ENCODE results near the gene FBXW5. TPM values are rescaled to one million over a fixed set of nuclear protein-coding genes. Genes with fewer than 3 reads are reported as not detected.

FBXW5 gene
- total and polyA plus RNA-seq, 9 of the 15 experiments (the other 6 are each of a cell fraction or from before 2014, with no cell fraction given) = 0.21 to 128 (median 37.0) TPM

GRCh38 chr9:136926749-136927148 is 17.8 kb downstream of the FBXW5 start:
- intact Hi-C loops (cut with micrococcal nuclease) = no loop called here
- in situ Hi-C loops (cut with MboI) = no loop called here
- Histone ChIP-seq H4K20me1 (replicated peaks; ENCODE audit: control insufficient read depth, insufficient read depth, low read length) (peaks cover 4% of the 10 kb centered on the region; the same call in 1 of the 2 replicates), H3K79me2 (ENCODE audit: control insufficient read depth, insufficient read depth, low read length) (no peaks in the 10 kb centered on the region), H3K4me2 (ENCODE audit: insufficient read depth, low read length) (no peak overlapping the region), H3K4me3 (no peak overlapping the region), H3K27ac (ENCODE audit: extremely low read depth, low read depth, low read length) (no peak overlapping the region), H3K27me3 (ENCODE audit: control insufficient read depth in 2 of 2, insufficient read depth in 2 of 2, low read length in 2 of 2) (no peaks in the 10 kb centered on the region), H3K9me3 (replicated peaks; ENCODE audit: control insufficient read depth, insufficient read depth, low read depth, low read length) (no peaks in the 10 kb centered on the region), H3K4me1 (replicated peaks in 1 of 2; ENCODE audit: control insufficient read depth in 2 of 2, insufficient read depth in 2 of 2, low read length in 2 of 2) (peaks cover 10 to 38% of the 10 kb centered on the region in 2 experiments; a peak in 4 of 5 replicates), H3K9ac (ENCODE audit: insufficient read depth in 1 of 2, low read depth in 2 of 2, low read length in 2 of 2) (0 out of 4 replicates have a peak overlapping the region, but pooled peaks of 1 of the 2 experiments have one; percentile 37), H3K9me1 (ENCODE audit: control insufficient read depth, insufficient read depth, low read length) (no peaks in the 10 kb centered on the region), H2AFZ (ENCODE audit: low read depth, low read length) (no peak overlapping the region), H3K36me3 (ENCODE audit: control insufficient read depth, insufficient read depth, low read length) (peaks cover 75% of the 10 kb centered on the region; the same call in 2 of the 3 replicates)
- CTCF ChIA-PET (ENCODE audit: low intra/inter-chr PET ratio) = no interaction called here
- WGBS (ENCODE audit: insufficient coverage, low coverage, missing lambda C conversion rate) = 96% methylated on average over 13 of the region's 13 CpGs
- no peak for TF ChIP-seq SIRT6 (IDR thresholded peaks at IDR 0.05; ENCODE audit: low read depth, low read length)
- no peak for TF ChIP-seq HOMEZ (CRISPR knock-in tag; IDR thresholded peaks at IDR 0.05)
- peak; percentile 62 for TF ChIP-seq POLR2G (IDR thresholded peaks at IDR 0.05; ENCODE audit: low read depth, low read length)
- BruUV-seq (replicated peaks) = no TSS peak
- POLR2A ChIA-PET = interaction anchor here (0.6 to 3.2 kb wide), 5 partner anchors 10 to 100 kb away, joined by 3 to 19 read pairs (median 4); no protein-coding TSS in a partner anchor
- no peak for DNase-seq (ENCODE audit: extremely low read depth in 1 of 4, low spot score in 3 of 4)
- ATAC-seq = peak; percentile 12; the same call in 1 of the 3 replicates
- no peak for FAIRE-seq

Measured in K562 (cell line).